MG63 (cell line): ENCODE data around the gene GIGYF1. TPM values are rescaled to one million over a fixed set of nuclear protein-coding genes. Genes with fewer than 3 reads are reported as not detected.
A peak's percentile ranks its signal among the peaks of the same experiment; 100 is the strongest.
"Not testable (repeated sequence)": the region's sequence is repeated elsewhere in the genome, so short reads cannot be mapped to it uniquely, and the experiment has no call there.

Experiments used
- DNase-seq: peaks from one replicate; pipeline ENCODE4 v3.0.0-alpha.2; 2020
- H3K27me3 ChIP-seq: fragments of 250-450 bp; sonication (Bioruptor Pico); 2 replicates; pipeline ENCODE4 v1.5.1; 2020; ENCODE audit warnings: mild to moderate bottlenecking, moderate library complexity
- H3K36me3 ChIP-seq: fragments of 250-450 bp; sonication (Bioruptor Pico); 2 replicates; pipeline ENCODE4 v1.5.1; 2020; ENCODE audit warnings: mild to moderate bottlenecking, moderate library complexity
- H3K4me3 ChIP-seq: fragments of 250-450 bp; sonication (Bioruptor Pico); 2 replicates; pipeline ENCODE4 v1.5.1; 2020; ENCODE audit warnings: mild to moderate bottlenecking, moderate library complexity
- H3K9me3 ChIP-seq: fragments of 250-450 bp; sonication (Bioruptor Pico); 2 replicates; pipeline ENCODE4 v1.5.1; 2020; ENCODE audit warnings: mild to moderate bottlenecking, moderate library complexity
- total RNA-seq: library from RNA; depleted of rRNA; stranded (reverse); fragments of >200 nt; shearing (Covaris generic); gene quantifications from 2 replicates; pipeline ENCODE4 v1.2.3, GENCODE V29; 2014; ENCODE audit warnings: low replicate concordance; rRNA removed

The GIGYF1 gene
- total RNA-seq = 9.1 and 9.2 TPM in 2 replicates

GRCh38 chr7:100694098-100694745, at the start of gene GIGYF1:
TSS of gene GIGYF1 (minus strand) at chr7:100694250. CDS start at chr7:100688238, 6,012 bp downstream.
- DNase-seq = peak; percentile 75
- H3K9me3 ChIP-seq = no peaks in the 10 kb centered on the region
- H3K27me3 ChIP-seq = peaks cover 3% of the 10 kb centered on the region; the same call in 1 of the 2 replicates
- H3K36me3 ChIP-seq = peaks cover 3% of the 10 kb centered on the region; the same call in 1 of the 2 replicates
- H3K4me3 ChIP-seq = peak within 1 kb of the TSS; percentile 76

- no peak for DNase-seq
- no peaks in the 10 kb centered on the region for H3K9me3 ChIP-seq
- H3K36me3 ChIP-seq = no peaks in the 10 kb centered on the region
- no peaks in the 10 kb centered on the region for H3K27me3 ChIP-seq
- no peak overlapping the region for H3K4me3 ChIP-seq
Measured at GRCh38 chr7:100739934-100740333, 45.9 kb upstream of the GIGYF1 start.

- no peaks in the 10 kb centered on the region for H3K9me3 ChIP-seq
- H3K36me3 ChIP-seq = no peaks in the 10 kb centered on the region
- H3K27me3 ChIP-seq = no peaks in the 10 kb centered on the region
- DNase-seq = no peak
- no peak overlapping the region for H3K4me3 ChIP-seq
Measured at GRCh38 chr7:100736671-100737070, 42.6 kb upstream of the GIGYF1 start.

GRCh38 chr7:100735730-100736129, 41.7 kb upstream of the GIGYF1 start:
- Histone ChIP-seq H3K27me3 (no peaks in the 10 kb centered on the region), H3K36me3 (no peaks in the 10 kb centered on the region), H3K4me3 (no peak overlapping the region), H3K9me3 (no peaks in the 10 kb centered on the region)
- no peak for DNase-seq

GRCh38 chr7:100731937-100732636, 38.0 kb upstream of the GIGYF1 start:
- no peaks in the 10 kb centered on the region for H3K9me3 ChIP-seq
- no peak for DNase-seq
- H3K36me3 ChIP-seq = no peaks in the 10 kb centered on the region
- H3K27me3 ChIP-seq = no peaks in the 10 kb centered on the region
- no peak overlapping the region for H3K4me3 ChIP-seq

GRCh38 chr7:100730136-100730800, 36.2 kb upstream of the GIGYF1 start:
- H3K27me3 ChIP-seq = no peaks in the 10 kb centered on the region
- H3K9me3 ChIP-seq = no peaks in the 10 kb centered on the region
- no peak for DNase-seq
- H3K4me3 ChIP-seq = no peak overlapping the region
- H3K36me3 ChIP-seq = no peaks in the 10 kb centered on the region

GRCh38 chr7:100728196-100728595, 34.1 kb upstream of the GIGYF1 start:
- Histone ChIP-seq H3K27me3 (no peaks in the 10 kb centered on the region), H3K9me3 (no peaks in the 10 kb centered on the region), H3K36me3 (no peaks in the 10 kb centered on the region), H3K4me3 (no peak overlapping the region)
- DNase-seq = no peak

- Histone ChIP-seq H3K4me3 (no peak overlapping the region), H3K27me3 (no peaks in the 10 kb centered on the region), H3K36me3 (no peaks in the 10 kb centered on the region), H3K9me3 (no peaks in the 10 kb centered on the region)
- DNase-seq = peak; percentile 79
Measured at GRCh38 chr7:100726996-100727761, 33.1 kb upstream of the GIGYF1 start.

GRCh38 chr7:100724364-100724763, 30.3 kb upstream of the GIGYF1 start:
- not testable (repeated sequence) for H3K9me3 ChIP-seq, H3K27me3 ChIP-seq, H3K36me3 ChIP-seq, H3K4me3 ChIP-seq, DNase-seq

- Histone ChIP-seq H3K4me3 (no peak overlapping the region), H3K36me3 (no peaks in the 10 kb centered on the region), H3K9me3 (no peaks in the 10 kb centered on the region), H3K27me3 (no peaks in the 10 kb centered on the region)
- DNase-seq = no peak
Measured at GRCh38 chr7:100723732-100724275, 29.8 kb upstream of the GIGYF1 start.

GRCh38 chr7:100722480-100723212, 28.6 kb upstream of the GIGYF1 start:
- Histone ChIP-seq H3K36me3 (no peaks in the 10 kb centered on the region), H3K4me3 (no peak overlapping the region), H3K9me3 (no peaks in the 10 kb centered on the region), H3K27me3 (no peaks in the 10 kb centered on the region)
- DNase-seq = no peak

GRCh38 chr7:100721505-100721812, 27.4 kb upstream of the GIGYF1 start:
- no peak overlapping the region for H3K4me3 ChIP-seq
- no peaks in the 10 kb centered on the region for H3K27me3 ChIP-seq
- no peaks in the 10 kb centered on the region for H3K36me3 ChIP-seq
- H3K9me3 ChIP-seq = no peaks in the 10 kb centered on the region
- DNase-seq = no peak

GRCh38 chr7:100720671-100721504, 26.8 kb upstream of the GIGYF1 start:
- Histone ChIP-seq H3K36me3 (no peaks in the 10 kb centered on the region), H3K9me3 (no peaks in the 10 kb centered on the region), H3K27me3 (no peaks in the 10 kb centered on the region), H3K4me3 (no peak overlapping the region)
- DNase-seq = no peak

- Histone ChIP-seq H3K9me3 (no peaks in the 10 kb centered on the region), H3K4me3 (no peak within 1 kb of the TSS), H3K27me3 (no peaks in the 10 kb centered on the region), H3K36me3 (no peaks in the 10 kb centered on the region)
- no peak for DNase-seq
Measured at GRCh38 chr7:100720279-100720670, 26.2 kb upstream of the GIGYF1 start, which contains the start of gene EPO. TSS of gene EPO (plus strand) at chr7:100720468. CDS start at chr7:100720981, 513 bp downstream.

- no peaks in the 10 kb centered on the region for H3K9me3 ChIP-seq
- DNase-seq = no peak
- no peaks in the 10 kb centered on the region for H3K36me3 ChIP-seq
- no peaks in the 10 kb centered on the region for H3K27me3 ChIP-seq
- no peak overlapping the region for H3K4me3 ChIP-seq
Measured at GRCh38 chr7:100719523-100720278, 25.7 kb upstream of the GIGYF1 start.
